ENCODE data around the gene ZBTB20.
"Not testable (repeated sequence)": the region's sequence is repeated elsewhere in the genome, so short reads cannot be mapped to it uniquely, and the experiment has no call there.

ZBTB20 gene

GRCh38 chr3:115147329-115148141 lies 447 bp upstream of the ZBTB20 start:
- DNase-seq, result peak; percentile 99

DNA sequence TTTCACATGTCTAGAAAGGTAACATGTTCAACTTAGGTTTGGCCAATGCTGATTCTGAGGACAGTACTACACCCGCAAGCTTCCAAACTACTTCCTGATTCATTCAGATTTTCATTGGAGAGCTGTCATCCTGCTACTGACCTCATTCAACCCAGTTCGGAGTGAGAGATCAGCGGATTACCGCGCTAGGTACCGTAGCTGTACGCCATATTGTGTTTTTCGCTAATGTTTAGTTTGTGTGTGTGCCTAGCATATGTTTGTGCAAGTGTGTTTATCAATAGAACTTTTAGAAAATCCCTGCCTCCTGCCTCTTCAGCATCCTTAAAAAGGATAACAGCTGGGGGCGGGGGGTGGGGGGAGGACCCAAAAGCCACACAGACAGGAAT lies 1.1 kb downstream of the ZBTB20 start:
- DNase-seq, result peak; percentile 77

GRCh38 chr3:115141033-115141757 lies 5.9 kb downstream of the ZBTB20 start:
- peak; percentile 4 for DNase-seq

DNA sequence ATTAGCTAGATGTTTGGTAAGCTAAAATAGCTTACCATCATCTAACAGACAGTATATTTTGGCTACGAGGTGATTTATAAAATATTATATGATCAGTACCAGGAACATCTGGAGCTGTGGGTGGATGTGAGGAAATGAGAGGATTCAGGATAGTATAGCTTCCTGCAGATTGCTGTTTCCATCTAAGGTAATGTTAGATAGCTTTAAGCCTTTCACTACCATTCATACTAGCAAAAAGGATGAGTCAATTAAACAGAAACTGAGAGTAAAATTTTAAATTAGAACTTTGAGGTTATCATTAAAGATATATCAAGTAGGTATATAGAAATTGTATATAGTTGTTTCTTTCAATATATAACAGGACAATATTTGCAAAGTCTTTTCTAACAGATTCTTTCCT lies 8.0 kb downstream of the ZBTB20 start:
- DNase-seq, result no peak

DNA sequence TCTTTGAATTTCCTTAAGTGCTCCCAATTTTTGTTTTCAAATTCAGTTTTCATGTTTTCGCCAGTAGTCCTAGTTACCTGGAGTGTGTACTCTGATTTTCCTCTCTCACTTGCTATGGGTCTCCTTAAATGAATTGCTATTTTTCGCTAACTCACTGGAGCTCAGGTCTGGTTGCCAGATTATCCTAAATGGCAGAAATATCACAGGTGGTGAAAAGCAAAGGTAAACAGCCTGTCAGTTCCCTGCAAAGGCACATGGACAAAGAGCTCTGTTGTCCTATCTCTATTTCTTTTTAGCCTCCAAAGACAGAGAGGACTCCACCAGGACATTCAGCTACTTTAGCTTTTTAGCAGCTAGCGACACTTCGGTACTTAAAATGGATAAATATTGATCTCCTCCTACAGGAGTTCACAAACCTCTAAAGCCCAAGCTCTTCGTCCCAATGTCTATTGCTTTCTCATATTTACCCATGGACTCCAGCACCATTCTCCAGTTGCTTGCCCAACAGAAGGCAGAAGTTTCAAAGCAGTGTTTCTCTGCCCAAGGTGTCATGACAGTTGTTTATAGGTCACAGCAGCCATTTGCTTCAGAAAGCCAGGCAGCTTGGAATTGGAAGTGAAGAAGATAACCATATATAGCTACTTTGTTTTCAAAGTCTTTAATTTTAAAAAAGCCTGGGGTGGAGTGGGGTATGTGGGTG lies 12.3 kb downstream of the ZBTB20 start:
- no peak for DNase-seq

GRCh38 chr3:115127208-115127607 lies 19.9 kb downstream of the ZBTB20 start:
- no peak for DNase-seq

DNA sequence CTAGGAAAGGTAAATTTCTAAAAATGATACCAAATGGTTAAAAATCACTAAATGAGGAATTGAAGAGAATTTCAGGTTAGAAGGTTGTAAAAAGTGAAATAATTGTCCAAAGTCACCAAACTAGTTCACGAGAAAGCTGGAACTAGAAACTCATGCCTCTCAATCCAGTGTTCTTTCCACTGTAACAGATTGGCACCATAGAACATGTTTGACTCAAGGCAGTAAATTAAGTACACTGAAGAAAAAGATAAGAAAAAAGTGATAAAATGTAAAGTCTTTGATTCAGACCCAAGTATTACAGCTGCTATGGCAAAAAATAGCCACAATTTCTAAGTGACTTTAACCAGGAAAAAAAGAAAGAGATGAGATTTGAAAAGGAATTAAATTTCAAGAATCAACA lies 26.5 kb downstream of the ZBTB20 start:
- no peak for DNase-seq

GRCh38 chr3:115113367-115113766 lies 33.7 kb downstream of the ZBTB20 start:
- DNase-seq, result no peak

DNA sequence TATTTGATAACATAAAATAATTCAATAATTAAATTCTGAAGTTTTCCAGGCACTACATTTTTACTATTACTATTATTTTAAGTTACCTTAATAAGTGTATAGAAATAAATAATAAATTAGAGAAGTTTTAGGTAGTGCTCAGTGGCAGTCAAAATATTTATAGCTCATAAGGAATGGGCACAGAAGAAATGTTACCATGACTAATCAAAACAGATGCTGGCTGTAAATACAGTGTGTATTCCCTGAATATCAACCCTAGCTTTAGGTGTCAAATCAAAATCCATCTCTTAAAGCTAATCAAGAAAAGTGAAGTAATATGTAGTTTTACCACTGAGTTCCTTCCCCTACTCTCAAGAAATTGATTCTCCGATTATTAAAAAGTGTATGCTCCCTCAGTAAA lies 35.5 kb downstream of the ZBTB20 start:
- no peak for DNase-seq

GRCh38 chr3:115110830-115111229 lies 36.3 kb downstream of the ZBTB20 start:
- DNase-seq, result no peak

GRCh38 chr3:115110066-115110465 lies 37.0 kb downstream of the ZBTB20 start:
- not testable (repeated sequence) for DNase-seq

DNA sequence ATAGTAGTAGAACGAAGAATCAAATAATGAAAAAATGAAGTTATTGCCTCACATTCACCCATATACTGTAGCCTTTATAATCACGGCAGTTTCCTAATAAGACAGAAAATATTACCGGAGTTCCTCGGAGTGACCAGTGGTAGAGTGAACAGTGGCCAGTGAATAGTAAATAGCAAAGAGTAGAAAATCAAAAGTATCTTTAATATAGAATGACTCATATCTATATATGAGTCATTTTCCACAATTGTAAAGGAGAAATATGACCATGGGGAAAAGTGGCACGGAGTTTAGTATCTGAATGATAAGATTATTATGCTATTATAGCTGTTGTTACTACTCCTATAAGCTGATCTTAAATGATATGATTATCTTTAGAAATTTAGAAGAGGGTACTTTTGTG lies 38.5 kb downstream of the ZBTB20 start:
- DNase-seq, result no peak

DNA sequence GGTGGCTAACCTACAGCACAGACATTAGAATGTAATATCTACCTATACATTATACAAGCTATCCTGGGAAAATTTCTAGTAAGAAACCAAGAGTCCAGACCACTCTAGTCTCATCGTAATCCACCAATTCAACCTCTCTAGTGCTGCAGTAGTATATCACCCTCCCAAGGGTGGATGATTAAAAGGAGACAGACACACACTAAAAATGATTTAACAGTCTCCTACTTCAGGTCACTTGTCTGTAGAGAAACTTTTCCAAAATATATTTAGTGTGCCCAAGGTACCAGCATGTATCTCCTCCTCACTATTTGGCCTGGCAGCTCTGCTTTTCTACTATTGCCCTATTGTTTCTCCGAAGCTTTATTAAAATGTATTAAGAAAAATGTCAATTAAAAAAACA lies 45.0 kb downstream of the ZBTB20 start:
- no peak for DNase-seq

GRCh38 chr3:115100806-115101205 lies 46.3 kb downstream of the ZBTB20 start:
- peak; percentile 8 for DNase-seq

DNA sequence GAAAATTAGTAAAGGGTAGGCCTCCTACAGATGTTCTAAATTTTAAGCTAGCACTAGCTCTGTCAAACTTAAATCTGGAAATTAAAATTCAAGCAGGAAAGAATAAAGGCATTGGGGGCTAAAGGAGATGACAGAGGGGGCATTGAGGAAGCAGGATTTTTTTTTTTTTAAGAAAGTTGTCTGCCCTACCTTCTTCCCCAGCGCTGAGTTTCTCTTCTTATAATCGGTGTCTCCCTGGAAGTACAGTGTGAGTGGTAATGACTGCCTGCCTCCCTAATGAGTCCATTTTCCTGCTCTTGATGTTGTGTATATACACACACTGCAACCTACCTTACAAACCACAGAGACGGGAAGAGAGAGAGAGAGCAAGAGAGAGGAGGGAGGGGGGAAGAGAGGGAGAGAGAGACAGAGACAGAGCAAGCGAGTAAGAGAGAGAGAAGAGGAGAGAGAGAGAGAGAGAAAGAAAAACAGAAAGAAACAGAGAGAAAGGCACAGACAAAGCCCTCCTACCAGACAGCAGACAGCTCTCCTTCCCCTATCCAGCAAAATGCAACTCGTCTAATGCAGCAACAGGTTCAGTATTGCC lies 47.0 kb downstream of the ZBTB20 start:
- peak; percentile 87 for DNase-seq

DNA sequence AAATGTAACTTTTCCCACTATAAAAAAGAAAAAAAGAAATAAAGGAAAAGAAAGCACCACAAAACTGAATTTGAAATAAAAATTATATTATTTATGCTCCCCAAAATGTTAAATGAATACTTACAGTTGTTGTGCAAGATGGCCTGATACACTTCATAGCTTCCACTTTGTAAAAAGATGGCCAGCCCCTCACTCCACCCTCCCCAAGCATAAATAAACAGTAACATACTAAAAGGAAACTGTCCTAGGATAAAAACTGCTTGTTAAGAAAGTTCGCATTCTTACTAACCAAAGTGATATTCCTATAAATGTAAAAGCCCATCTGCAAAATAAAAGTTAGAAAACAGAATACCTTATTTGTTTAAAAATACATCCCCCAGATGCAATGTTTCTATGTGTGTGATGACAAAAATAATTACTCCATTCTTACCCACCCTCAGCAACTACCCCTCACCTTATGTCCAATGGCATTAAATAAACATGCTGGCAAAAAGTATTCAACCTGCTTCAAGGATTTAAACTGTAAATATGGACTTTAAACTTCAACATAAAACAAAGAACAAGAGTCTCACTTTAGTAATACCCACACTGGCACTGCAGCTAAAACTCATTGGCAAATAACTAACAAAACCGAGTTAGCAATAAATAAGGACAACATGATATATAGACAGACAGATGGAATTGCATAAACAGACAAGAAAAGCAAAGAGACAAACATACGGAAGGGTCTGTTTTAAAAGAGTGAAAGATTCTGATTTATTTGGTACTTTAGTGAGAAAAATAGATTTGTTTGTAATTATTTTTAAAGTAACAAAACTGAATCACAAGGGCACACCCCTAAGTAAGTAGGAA lies 47.7 kb downstream of the ZBTB20 start:
- peak; percentile 45 for DNase-seq

DNA sequence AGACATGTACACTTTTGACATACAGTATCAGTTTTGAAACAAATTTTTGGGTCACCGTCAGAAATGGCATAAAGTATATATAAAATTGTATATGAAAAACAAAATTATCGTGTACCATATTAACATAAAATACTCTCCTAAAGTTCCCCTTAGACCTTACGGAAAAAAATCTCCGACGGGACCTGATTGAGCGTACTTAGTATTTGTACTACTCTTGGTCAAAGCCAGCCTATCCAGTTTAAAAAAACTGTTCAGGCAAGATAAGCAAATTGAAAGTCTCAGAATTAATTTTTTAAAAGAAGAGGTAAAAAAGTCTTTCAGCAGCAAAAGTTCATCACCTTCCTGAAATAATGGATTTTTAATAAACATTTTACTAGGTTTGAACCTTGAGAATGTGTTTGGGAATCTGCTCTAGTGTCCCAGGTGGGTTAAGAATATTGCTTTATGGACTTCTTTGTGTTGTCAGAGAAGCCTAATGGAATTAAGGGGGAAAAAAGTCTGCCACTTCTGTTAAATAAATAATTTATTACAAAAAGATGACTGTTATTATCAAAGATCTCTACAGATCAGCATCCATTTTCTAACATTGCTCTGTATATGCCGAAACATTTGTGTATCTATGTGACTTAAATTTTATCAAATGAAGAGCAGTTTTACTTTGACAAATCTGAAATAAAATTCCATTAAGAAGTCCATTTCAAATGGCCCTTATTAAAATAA lies 48.6 kb downstream of the ZBTB20 start:
- no peak for DNase-seq

- no peak for DNase-seq
These were observed 51.9 kb downstream of the ZBTB20 start for GRCh38 chr3:115095236-115095635.

DNA sequence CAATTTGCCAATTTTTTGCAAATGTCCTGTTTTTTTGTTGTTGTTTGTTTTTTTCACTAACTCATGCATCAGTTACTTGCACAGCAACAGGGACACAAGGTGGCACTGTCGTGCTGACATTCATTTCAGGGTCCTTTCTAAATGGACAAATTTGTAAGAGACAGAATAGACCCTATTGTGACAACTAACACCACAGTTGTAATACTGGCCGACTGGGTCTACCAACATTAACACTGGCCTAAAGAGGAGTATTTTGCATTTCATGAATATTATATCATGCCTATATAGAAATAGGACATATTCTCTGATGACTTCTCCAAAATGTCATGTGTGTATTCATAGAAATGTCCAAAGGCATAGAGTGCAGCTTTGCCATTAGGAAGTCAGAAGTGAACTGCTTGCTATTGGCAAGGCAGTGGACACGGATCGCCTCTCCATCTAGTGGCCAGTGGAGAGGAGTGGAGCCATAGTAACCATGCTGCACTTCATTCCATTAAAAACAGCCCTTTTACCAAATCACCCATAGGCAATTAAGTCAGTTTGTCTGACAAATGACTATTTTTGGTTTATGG lies 54.8 kb downstream of the ZBTB20 start:
- peak; percentile 79 for DNase-seq

DNA sequence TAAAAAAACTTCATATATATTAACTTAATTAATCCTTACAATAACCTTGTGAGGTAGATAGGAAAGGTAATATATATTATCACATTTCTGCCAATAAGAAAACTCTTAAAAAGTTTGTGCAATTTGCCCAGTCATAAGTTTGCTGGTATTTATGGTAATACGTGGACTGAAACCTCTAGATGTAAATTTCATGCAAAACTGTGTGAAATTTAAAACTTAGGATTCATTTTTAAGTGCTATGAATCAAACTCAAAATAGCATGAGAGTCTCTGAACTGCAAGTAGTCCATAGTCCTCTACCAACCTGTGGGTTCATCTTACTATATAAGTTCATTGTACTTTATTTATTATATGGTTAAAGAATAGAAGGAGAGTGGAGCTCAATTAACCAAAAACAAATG lies 56.4 kb downstream of the ZBTB20 start:
- DNase-seq, result no peak

GRCh38 chr3:115089481-115089880 lies 57.6 kb downstream of the ZBTB20 start:
- DNase-seq, result no peak
